Neural progenitor cell (in vitro differentiated cells): ENCODE results near the gene AUTS2. TPM values are rescaled to one million over a fixed set of nuclear protein-coding genes. Genes with fewer than 3 reads are reported as not detected.

ENCODE experiments used
- DNase-seq: peaks from one replicate; pipeline ENCODE4 v3.0.0-alpha.2; 2016; ENCODE audit warnings: low spot score
- H2AFZ ChIP-seq: fragments of 200-600 bp; sonication (generic); replicated peaks from 2 replicates; pipeline ENCODE4 v1.6.1; 2016; ENCODE audit warnings: antibody characterized with exemption
- H3F3A ChIP-seq: fragments of 200-600 bp; sonication (generic); 2 replicates; pipeline ENCODE4 v1.6.1; 2016; ENCODE audit warnings: antibody characterized with exemption, low read depth
- H3K27ac ChIP-seq: fragments of 200-600 bp; sonication (generic); 2 replicates; pipeline ENCODE4 v1.5.1; 2016; ENCODE audit warnings: mild to moderate bottlenecking
- H3K27me3 ChIP-seq: fragments of 200-600 bp; sonication (generic); 2 replicates; pipeline ENCODE4 v1.6.1; 2016; ENCODE audit warnings: mild to moderate bottlenecking, moderate library complexity
- H3K36me3 ChIP-seq: fragments of 200-600 bp; sonication (generic); 2 replicates; pipeline ENCODE4 v1.5.1; 2016
- H3K4me1 ChIP-seq: fragments of 200-600 bp; sonication (generic); 2 replicates; pipeline ENCODE4 v1.6.1; 2016; ENCODE audit warnings: mixed run types
- H3K4me2 ChIP-seq: fragments of 200-600 bp; sonication (generic); 2 replicates; pipeline ENCODE4 v1.6.1; 2016
- H3K4me3 ChIP-seq: fragments of 200-600 bp; sonication (generic); 2 replicates; pipeline ENCODE4 v1.5.1; 2016
- H3K79me2 ChIP-seq: fragments of 200-600 bp; sonication (generic); 2 replicates; pipeline ENCODE4 v1.6.1; 2016; ENCODE audit warnings: low read depth
- H3K9ac ChIP-seq: fragments of 200-600 bp; sonication (generic); 2 replicates; pipeline ENCODE4 v1.6.1; 2016
- H3K9me3 ChIP-seq: fragments of 200-600 bp; sonication (generic); 2 replicates; pipeline ENCODE4 v1.5.1; 2016; ENCODE audit warnings: low read depth
- H4K20me1 ChIP-seq: fragments of 200-600 bp; sonication (generic); 2 replicates; pipeline ENCODE4 v1.6.1; 2016; ENCODE audit warnings: low read depth
- H3K27ac Mint-ChIP-seq: 3 replicates; pipeline ENCODE4 v1.8.0; 2021; ENCODE audit warnings: mixed read lengths
- H3K27me3 Mint-ChIP-seq: 2 replicates; pipeline ENCODE4 v1.8.0; 2022; ENCODE audit warnings: low read depth, mild to moderate bottlenecking, inconsistent platforms, moderate library complexity, mixed read lengths; ENCODE audit not compliant: insufficient read depth
- H3K36me3 Mint-ChIP-seq: 3 replicates; pipeline ENCODE4 v1.8.0; 2021; ENCODE audit warnings: mixed read lengths
- H3K4me1 Mint-ChIP-seq: 3 replicates; pipeline ENCODE4 v1.8.0; 2021; ENCODE audit warnings: mixed read lengths
- H3K4me3 Mint-ChIP-seq: 3 replicates; pipeline ENCODE4 v1.8.0; 2021; ENCODE audit warnings: mild to moderate bottlenecking, moderate library complexity, mixed read lengths
- H3K9me3 Mint-ChIP-seq: 3 replicates; pipeline ENCODE4 v1.8.0; 2020; ENCODE audit warnings: mixed read lengths
- EZH2 ChIP-seq: fragments of 200-600 bp; sonication (generic); IDR thresholded peaks from 2 replicates; pipeline ENCODE4 v1.6.1; 2017; ENCODE audit warnings: antibody characterized with exemption, mild to moderate bottlenecking, moderate library complexity
- EZH2phosphoT487 ChIP-seq: fragments of 200-600 bp; sonication (generic); IDR thresholded peaks from 2 replicates; pipeline ENCODE4 v1.6.1; 2017; ENCODE audit warnings: antibody characterized with exemption
- total RNA-seq: library from RNA; depleted of rRNA; stranded (reverse); fragments of >200 nt; gene quantifications from 2 replicates; pipeline ENCODE4 v1.2.3, GENCODE V29; 2015; ENCODE audit warnings: low replicate concordance
- TF ChIP-seq, protein P1 (sequence below): fragments of 200-600 bp; sonication (generic); IDR thresholded peaks from 2 replicates; pipeline ENCODE4 v1.5.1; 2017; ENCODE audit warnings: antibody characterized with exemption, mild to moderate bottlenecking

The AUTS2 gene
- total RNA-seq, 1 donor from 2014 or later, result 50.0 TPM

GRCh38 chr7:69686366-69686765 is 88.1 kb downstream of the AUTS2 start:
- no peak overlapping the region for H2AFZ ChIP-seq
- H3K4me3 Mint-ChIP-seq, result no peak overlapping the region
- no peaks in the 10 kb centered on the region for H3F3A ChIP-seq
- no peak overlapping the region for H3K27ac Mint-ChIP-seq
- no peaks in the 10 kb centered on the region for H3K27me3 ChIP-seq
- no peak for DNase-seq
- H3K27me3 Mint-ChIP-seq, result no peaks in the 10 kb centered on the region
- peaks cover 33% of the 10 kb centered on the region for H3K4me1 Mint-ChIP-seq
- H3K79me2 ChIP-seq, result no peaks in the 10 kb centered on the region
- no peak overlapping the region for H3K9ac ChIP-seq
- peaks cover 6% of the 10 kb centered on the region for H4K20me1 ChIP-seq
- TF ChIP-seq EZH2 (no peak), EZH2phosphoT487 (no peak)
- TF ChIP-seq, protein P1, sequence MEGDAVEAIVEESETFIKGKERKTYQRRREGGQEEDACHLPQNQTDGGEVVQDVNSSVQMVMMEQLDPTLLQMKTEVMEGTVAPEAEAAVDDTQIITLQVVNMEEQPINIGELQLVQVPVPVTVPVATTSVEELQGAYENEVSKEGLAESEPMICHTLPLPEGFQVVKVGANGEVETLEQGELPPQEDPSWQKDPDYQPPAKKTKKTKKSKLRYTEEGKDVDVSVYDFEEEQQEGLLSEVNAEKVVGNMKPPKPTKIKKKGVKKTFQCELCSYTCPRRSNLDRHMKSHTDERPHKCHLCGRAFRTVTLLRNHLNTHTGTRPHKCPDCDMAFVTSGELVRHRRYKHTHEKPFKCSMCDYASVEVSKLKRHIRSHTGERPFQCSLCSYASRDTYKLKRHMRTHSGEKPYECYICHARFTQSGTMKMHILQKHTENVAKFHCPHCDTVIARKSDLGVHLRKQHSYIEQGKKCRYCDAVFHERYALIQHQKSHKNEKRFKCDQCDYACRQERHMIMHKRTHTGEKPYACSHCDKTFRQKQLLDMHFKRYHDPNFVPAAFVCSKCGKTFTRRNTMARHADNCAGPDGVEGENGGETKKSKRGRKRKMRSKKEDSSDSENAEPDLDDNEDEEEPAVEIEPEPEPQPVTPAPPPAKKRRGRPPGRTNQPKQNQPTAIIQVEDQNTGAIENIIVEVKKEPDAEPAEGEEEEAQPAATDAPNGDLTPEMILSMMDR, result no peak
- H3K4me1 ChIP-seq, result peaks cover 11% of the 10 kb centered on the region
- H3K9me3 ChIP-seq, result no peaks in the 10 kb centered on the region
- no peaks in the 10 kb centered on the region for H3K36me3 Mint-ChIP-seq
- no peaks in the 10 kb centered on the region for H3K36me3 ChIP-seq
- H3K4me3 ChIP-seq, result no peak overlapping the region
- H3K27ac ChIP-seq, result no peak overlapping the region
- H3K4me2 ChIP-seq, result no peak overlapping the region
- H3K9me3 Mint-ChIP-seq, result no peaks in the 10 kb centered on the region

DNA sequence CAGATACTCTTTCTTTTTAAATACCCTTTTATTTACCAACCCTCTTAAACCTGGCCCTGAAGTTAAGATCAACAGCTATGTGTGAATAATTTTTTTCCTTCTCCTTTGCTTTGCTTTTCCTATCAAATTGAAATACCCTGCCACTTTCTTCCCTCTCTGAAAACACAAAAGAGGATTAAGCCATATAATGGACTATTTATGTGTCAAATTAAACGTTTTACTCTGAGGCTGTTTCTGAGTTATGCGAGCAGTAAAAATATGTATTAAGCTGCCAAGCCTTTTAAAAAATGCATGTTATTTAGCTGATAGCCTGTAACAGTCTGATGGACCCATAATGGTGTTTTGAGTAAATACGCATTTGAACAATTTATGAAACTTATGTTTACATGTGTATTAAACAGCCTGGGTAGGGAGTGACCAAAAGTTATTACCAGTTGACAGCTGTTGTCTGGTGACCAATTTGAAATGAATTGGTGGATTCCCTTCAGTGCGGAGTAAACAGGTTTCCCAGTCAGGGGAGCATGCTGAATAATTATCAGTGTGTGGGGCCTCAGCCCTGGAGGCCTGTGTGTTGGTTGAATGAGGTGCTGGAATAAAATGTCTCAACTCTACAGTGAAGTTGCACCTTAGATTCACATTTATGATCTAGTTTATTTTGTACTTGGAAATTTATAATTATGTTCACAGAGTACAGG is 89.6 kb downstream of the AUTS2 start:
- Histone ChIP-seq H3K27ac (no peak overlapping the region), H3K36me3 (no peaks in the 10 kb centered on the region), H4K20me1 (peaks cover 6% of the 10 kb centered on the region), H3K9me3 (no peaks in the 10 kb centered on the region), H3K79me2 (no peaks in the 10 kb centered on the region), H3K4me3 (no peak overlapping the region), H3K9ac (no peak overlapping the region), H3F3A (no peaks in the 10 kb centered on the region), H3K4me2 (no peak overlapping the region), H3K27me3 (no peaks in the 10 kb centered on the region), H3K4me1 (peaks cover 11% of the 10 kb centered on the region), H2AFZ (no peak overlapping the region)
- H3K27ac Mint-ChIP-seq, result no peak overlapping the region
- no peak overlapping the region for H3K4me3 Mint-ChIP-seq
- no peak for DNase-seq
- H3K9me3 Mint-ChIP-seq, result no peaks in the 10 kb centered on the region
- TF ChIP-seq EZH2, result no peak
- TF ChIP-seq, protein P1, result no peak
- peaks cover 5% of the 10 kb centered on the region for H3K36me3 Mint-ChIP-seq
- peaks cover 38% of the 10 kb centered on the region for H3K4me1 Mint-ChIP-seq
- H3K27me3 Mint-ChIP-seq, result no peaks in the 10 kb centered on the region

- Mint-ChIP-seq H3K36me3 (peaks cover 5% of the 10 kb centered on the region), H3K27me3 (no peaks in the 10 kb centered on the region), H3K4me3 (no peak overlapping the region), H3K9me3 (no peaks in the 10 kb centered on the region), H3K27ac (no peak overlapping the region), H3K4me1 (peaks cover 24% of the 10 kb centered on the region)
- H3K4me3 ChIP-seq, result no peak overlapping the region
- TF ChIP-seq EZH2 (no peak), EZH2phosphoT487 (no peak)
- TF ChIP-seq, protein P1, result no peak
- H3K9me3 ChIP-seq, result no peaks in the 10 kb centered on the region
- no peak overlapping the region for H3K9ac ChIP-seq
- H3K36me3 ChIP-seq, result no peaks in the 10 kb centered on the region
- no peak for DNase-seq
- H3F3A ChIP-seq, result no peaks in the 10 kb centered on the region
- H4K20me1 ChIP-seq, result peaks cover 12% of the 10 kb centered on the region
- no peak overlapping the region for H3K27ac ChIP-seq
- no peaks in the 10 kb centered on the region for H3K79me2 ChIP-seq
- H3K4me2 ChIP-seq, result no peak overlapping the region
- H2AFZ ChIP-seq, result no peak overlapping the region
- peaks cover 6% of the 10 kb centered on the region for H3K4me1 ChIP-seq
- H3K27me3 ChIP-seq, result no peaks in the 10 kb centered on the region
These were observed 92.1 kb downstream of the AUTS2 start for GRCh38 chr7:69690329-69690728.
